ENCODE data around the gene IRF2BP1. TPM values are rescaled to one million over a fixed set of nuclear protein-coding genes. Genes with fewer than 3 reads are reported as not detected.
"Not testable (repeated sequence)": the region's sequence is repeated elsewhere in the genome, so short reads cannot be mapped to it uniquely, and the experiment has no call there.

IRF2BP1 gene
- polyA plus RNA-seq, 3 donors, result 2.0 to 3.9 (median 2.1) TPM

- peak in 1 of 3 donors; percentile 65 for DNase-seq
- Mint-ChIP-seq H3K27me3 (ENCODE audit: low read depth in 3 of 3) (peaks cover 0 to 3% (median 2%) of the 10 kb centered on the region in 3 donors), H3K4me3 (no peak overlapping the region), H3K4me1 (peaks cover 30% of the 10 kb centered on the region), H3K27ac (no peak overlapping the region), H3K9me3 (peaks cover 0 to 2% (median 0%) of the 10 kb centered on the region in 7 donors), H3K36me3 (peaks cover 38 to 59% of the 10 kb centered on the region in 2 donors)
- no peaks in the 10 kb centered on the region for H3K27me3 ChIP-seq (ENCODE audit: control insufficient read depth in 2 of 2, insufficient read depth in 2 of 2, low read length in 2 of 2)
- no peak overlapping the region for H2AFZ ChIP-seq (ENCODE audit: insufficient read depth, low read depth, low read length, poor library complexity, severe bottlenecking)
- peaks cover 29 to 57% of the 10 kb centered on the region in 2 donors for H3K36me3 ChIP-seq (replicated peaks in 1 of 2; ENCODE audit: control insufficient read depth in 1 of 2, insufficient read depth in 2 of 2, low read length in 2 of 2)
- H3K9me3 ChIP-seq (replicated peaks in 1 of 2; ENCODE audit: control insufficient read depth in 1 of 2, insufficient read depth in 1 of 2, low read length in 2 of 2), result no peaks in the 10 kb centered on the region
- peaks cover 19% of the 10 kb centered on the region for H4K20me1 ChIP-seq (ENCODE audit: insufficient read depth, low read length)
- no peak overlapping the region for H3K4me2 ChIP-seq (replicated peaks; ENCODE audit: extremely low read depth, low read length, poor library complexity, severe bottlenecking)
- no peak overlapping the region for H3K27ac ChIP-seq (ENCODE audit: low read depth in 1 of 2, low read length in 2 of 2)
- TF ChIP-seq CTCF (IDR thresholded peaks at IDR 0.05), result no peak
- intact Hi-C loops (cut with micrococcal nuclease), result no loop called here
- no peak overlapping the region for H3K4me3 ChIP-seq (replicated peaks in 1 of 3; ENCODE audit: low read depth in 2 of 3, low read length in 3 of 3)
- peaks cover 18% of the 10 kb centered on the region for H3K79me2 ChIP-seq (ENCODE audit: insufficient read depth, low read length)
- H3K4me1 ChIP-seq (ENCODE audit: control insufficient read depth in 1 of 2, insufficient read depth in 2 of 2, low read length in 2 of 2), result peaks cover 27 to 37% of the 10 kb centered on the region in 2 donors
- H3K9ac ChIP-seq (ENCODE audit: insufficient read depth, low read length, poor library complexity, severe bottlenecking), result no peak overlapping the region
- 52% methylated on average over 5 of the region's 8 CpGs for WGBS (ENCODE audit: insufficient coverage)
Observed at GRCh38 chr19:45897261-45897812, 11.4 kb upstream of the IRF2BP1 start.

- H3K79me2 ChIP-seq (ENCODE audit: insufficient read depth, low read length); H3K27me3 Mint-ChIP-seq (ENCODE audit: low read depth in 3 of 3); H3K27ac ChIP-seq (ENCODE audit: low read depth in 1 of 2, low read length in 2 of 2); H3K4me2 ChIP-seq (replicated peaks; ENCODE audit: extremely low read depth, low read length, poor library complexity, severe bottlenecking); intact Hi-C loops (cut with micrococcal nuclease); DNase-seq; H3K4me3 ChIP-seq (replicated peaks in 1 of 3; ENCODE audit: low read depth in 2 of 3, low read length in 3 of 3); H3K9ac ChIP-seq (ENCODE audit: insufficient read depth, low read length, poor library complexity, severe bottlenecking); H2AFZ ChIP-seq (ENCODE audit: insufficient read depth, low read depth, low read length, poor library complexity, severe bottlenecking); H3K27ac Mint-ChIP-seq; H3K27me3 ChIP-seq (ENCODE audit: control insufficient read depth in 2 of 2, insufficient read depth in 2 of 2, low read length in 2 of 2); H3K9me3 ChIP-seq (replicated peaks in 1 of 2; ENCODE audit: control insufficient read depth in 1 of 2, insufficient read depth in 1 of 2, low read length in 2 of 2); H3K4me3 Mint-ChIP-seq; H3K9me3 Mint-ChIP-seq: not testable (repeated sequence)
- H3K36me3 ChIP-seq (replicated peaks in 1 of 2; ENCODE audit: control insufficient read depth in 1 of 2, insufficient read depth in 2 of 2, low read length in 2 of 2), result peaks cover 29 to 57% of the 10 kb centered on the region in 2 donors
- Mint-ChIP-seq H3K36me3 (peaks cover 38 to 70% of the 10 kb centered on the region in 2 donors), H3K4me1 (peaks cover 28% of the 10 kb centered on the region)
- H3K4me1 ChIP-seq (ENCODE audit: control insufficient read depth in 1 of 2, insufficient read depth in 2 of 2, low read length in 2 of 2), result peaks cover 23 to 25% of the 10 kb centered on the region in 2 donors
- H4K20me1 ChIP-seq (ENCODE audit: insufficient read depth, low read length), result peaks cover 19% of the 10 kb centered on the region
- WGBS (ENCODE audit: insufficient coverage), result 96% methylated on average over 8 of the region's 12 CpGs
Observed at GRCh38 chr19:45895983-45896599, 10.2 kb upstream of the IRF2BP1 start.

Data from CD14-positive monocyte (primary cell).